Activated CD4-positive, alpha-beta T cell treated with anti-CD3 and anti-CD28 coated beads for 4 hours (primary cell): ENCODE results near the gene PRKCE.

Experiments used
- DNase-seq, 2 donors: peaks; one replicate each; pipeline ENCODE4 v3.0.0-alpha.2; 2020

Gene PRKCE

DNA sequence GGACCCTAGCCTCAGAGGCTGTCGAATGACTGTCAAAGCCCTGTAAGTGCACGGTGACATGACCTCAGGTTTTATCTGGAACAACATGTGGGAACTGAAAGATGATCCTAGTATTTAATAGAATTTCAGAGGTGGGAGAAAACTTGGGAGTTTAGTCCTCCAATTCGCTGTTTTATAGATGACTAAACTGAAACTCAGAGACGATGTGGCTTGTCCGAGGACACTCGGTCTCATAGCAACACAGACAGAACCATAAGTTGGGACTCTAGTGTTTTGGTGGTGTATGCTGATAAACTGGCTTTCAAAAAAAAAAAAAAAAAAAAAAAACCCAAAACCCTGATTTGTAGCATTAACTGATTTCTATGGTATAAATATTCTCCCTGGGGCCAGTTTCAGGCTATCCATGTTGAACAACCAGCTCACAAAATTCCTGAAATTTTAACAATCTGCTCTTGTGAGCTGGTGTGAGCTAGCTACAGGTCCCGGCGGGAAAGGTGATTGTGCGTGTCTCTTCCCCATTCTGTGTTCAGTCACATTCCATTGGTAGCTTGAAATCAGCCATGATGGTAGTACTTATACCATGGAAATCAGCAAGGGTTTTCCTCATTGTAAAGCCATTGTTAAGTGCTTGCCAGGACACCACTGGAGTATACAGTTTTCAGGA, 450.2 kb downstream of the PRKCE start:
- no peak for DNase-seq

DNA sequence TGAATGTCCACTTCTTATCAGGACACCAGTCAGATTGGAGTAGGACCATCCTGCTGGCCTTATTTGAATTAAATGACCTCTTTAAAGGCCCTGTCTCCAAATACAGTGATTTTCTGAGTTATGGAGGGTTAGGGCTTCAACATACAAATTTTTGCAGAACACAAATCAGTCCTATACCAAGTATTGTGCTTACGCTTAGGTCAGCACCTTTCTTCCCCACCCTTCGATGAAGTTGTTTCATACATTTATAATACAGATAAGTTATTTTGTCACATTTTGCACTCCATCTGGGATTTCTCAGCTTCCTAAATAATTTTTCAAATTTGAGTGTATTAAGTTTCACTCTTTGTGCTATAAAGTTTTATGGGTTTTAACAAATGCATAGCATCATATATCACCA, 455.2 kb downstream of the PRKCE start:
- DNase-seq, result no peak

DNA sequence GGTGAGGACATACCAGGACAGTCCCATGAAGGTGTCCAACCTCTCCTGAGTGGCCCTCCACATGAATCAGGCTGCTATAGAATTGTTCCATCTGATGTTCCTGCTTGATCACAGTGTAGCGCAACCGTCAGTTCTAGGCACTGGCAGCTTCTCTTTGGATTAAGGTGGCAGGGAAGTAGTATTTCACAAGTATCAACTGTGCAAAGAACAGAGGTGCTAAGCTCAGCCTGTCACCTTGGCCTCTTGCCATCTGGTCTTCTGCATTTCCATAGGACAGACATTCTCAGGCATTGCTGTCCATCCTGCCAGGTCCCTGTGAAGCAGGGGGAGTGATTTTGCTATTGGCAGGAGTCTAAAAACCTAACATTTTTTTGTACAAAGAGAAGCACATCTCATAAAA, 463.5 kb downstream of the PRKCE start:
- no peak for DNase-seq

DNA sequence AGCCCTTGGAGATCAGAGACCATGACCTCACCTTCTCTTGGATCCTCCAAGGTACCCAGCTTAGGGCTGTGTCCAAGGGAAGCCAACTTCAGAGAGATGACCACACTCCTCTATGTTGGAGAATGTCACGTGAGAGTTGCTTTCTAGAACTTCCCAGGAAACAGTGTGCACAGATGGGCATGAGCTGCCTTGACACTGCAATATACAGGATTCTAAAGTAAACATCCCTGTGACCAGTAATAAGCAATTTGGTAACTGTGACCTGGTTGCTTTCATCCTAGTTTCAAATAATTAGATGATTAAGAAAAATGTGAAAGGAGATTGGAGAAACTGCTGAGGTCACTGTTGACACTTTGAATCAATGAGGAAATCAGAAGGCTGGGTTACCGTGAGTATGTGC, 464.7 kb downstream of the PRKCE start:
- DNase-seq, result no peak

GRCh38 chr2:46116553-46116991, 465.1 kb downstream of the PRKCE start:
- DNase-seq, result no peak

DNA sequence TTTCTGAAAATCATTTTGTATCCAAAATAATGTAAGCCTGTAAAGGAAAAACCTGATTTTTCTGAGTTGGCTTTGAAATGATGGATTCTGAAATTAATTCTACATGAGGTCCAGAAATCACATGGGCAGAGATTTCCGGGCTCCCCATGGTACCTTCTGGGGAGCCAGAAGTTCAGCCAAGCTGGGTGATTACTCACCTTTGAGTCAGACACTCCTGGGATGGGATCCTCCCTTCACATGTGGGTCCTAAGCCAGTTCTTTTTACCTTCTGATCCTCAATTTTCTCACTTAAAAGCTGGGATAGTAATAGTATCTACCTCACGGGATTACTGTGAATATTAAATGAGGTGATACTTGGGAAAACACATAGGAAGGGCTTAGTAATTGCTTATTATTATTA, 465.9 kb downstream of the PRKCE start:
- no peak for DNase-seq

DNA sequence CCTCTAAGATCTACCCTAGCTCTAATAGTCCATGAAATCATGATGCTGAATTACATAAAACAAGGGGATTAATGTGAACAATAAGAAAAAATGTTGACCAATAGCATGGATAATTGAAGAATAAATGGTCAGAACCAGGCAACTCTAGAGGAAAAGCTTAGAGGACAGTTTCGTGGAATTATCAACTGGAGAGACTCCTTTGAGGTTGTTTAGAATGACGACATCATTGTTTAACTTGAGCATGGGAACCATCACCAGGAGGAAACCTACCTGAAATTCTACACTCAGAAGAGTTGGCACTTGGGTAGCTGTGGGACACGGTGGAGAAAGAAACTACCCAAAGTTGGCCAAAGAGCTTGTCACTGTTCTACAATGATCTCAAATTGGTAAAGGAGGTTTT, 466.5 kb downstream of the PRKCE start:
- DNase-seq, result no peak

GRCh38 chr2:46118656-46119371, 467.3 kb downstream of the PRKCE start:
- no peak for DNase-seq

DNA sequence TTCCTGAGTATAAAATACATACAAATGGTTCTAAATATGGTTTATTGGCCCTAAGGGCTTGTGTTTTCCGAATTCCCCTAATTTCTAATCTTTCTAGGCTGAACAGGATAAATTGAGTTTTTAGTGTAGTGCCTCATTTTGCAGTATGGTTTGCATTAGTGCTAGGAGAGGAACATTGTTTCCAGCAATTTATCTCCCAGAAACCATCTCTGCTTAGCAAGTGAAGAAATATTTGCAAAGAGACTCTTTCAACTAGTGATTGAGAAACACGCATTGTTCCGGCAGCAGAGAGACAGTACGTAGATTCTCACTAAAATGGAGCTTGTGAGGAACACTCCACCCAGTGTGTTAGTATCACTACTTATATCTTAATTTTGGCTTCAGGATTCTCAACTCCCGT, 468.0 kb downstream of the PRKCE start:
- DNase-seq, result no peak

DNA sequence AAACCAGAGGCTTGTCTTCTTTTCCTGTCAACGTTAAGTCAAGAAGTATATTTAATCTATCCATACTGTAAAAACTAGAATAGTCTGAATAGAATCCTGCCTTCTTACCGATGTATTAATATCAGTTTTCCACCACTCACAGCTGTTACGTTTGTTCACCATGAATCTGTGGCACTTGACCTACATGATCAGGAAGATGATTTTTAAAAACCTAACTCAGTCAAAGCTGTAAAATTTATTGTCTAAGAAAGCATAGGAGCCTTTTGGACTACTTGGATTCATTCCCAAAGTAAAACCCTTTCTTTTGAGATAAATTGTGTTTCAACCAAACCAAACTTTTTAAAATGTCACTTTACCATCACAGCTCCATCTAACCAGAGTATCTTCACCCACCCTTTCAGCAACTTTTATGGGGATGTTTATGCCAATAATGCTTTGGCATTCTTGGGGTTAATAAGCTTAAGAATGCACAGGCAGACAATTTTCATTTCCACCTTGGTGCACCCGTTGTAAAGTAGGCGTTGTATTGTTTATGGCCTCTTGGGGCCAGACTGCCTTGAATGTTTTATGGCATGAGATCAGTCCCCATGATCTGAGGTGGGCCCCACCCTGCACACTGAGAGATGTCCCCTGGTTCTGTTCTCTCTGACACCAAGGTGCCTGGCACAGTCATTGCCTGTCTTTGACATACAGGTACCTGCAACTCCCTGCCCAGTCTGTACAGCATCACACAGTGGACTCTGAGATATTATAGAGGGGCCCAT, 469.5 kb downstream of the PRKCE start:
- DNase-seq, result no peak

- DNase-seq, result no peak
These were observed 471.0 kb downstream of the PRKCE start for GRCh38 chr2:46122318-46122976.

GRCh38 chr2:46123013-46123412, 471.5 kb downstream of the PRKCE start:
- no peak for DNase-seq

DNA sequence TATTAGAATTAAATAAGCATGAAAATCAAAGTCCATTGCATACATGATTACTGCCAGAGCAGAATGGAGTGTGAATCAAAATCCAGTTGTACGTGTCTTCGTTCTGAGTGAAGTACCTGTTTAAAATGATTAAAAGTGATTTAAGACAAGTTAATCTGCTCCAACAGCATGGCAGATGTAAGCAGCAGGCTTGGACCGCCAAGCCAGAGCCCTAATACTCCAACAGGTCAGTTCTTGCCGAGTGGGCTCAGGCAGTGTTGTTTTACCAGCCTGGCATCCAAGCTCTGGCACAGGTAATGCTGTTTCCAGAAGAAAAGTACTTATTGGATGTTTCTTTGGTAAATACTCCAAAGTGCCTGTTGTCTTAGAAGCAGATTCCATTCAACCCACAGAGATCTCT, 474.3 kb downstream of the PRKCE start:
- DNase-seq, result no peak

GRCh38 chr2:46126571-46126970, 475.1 kb downstream of the PRKCE start:
- DNase-seq, result no peak

- no peak for DNase-seq
These were observed 475.7 kb downstream of the PRKCE start for GRCh38 chr2:46127176-46127575.

DNA sequence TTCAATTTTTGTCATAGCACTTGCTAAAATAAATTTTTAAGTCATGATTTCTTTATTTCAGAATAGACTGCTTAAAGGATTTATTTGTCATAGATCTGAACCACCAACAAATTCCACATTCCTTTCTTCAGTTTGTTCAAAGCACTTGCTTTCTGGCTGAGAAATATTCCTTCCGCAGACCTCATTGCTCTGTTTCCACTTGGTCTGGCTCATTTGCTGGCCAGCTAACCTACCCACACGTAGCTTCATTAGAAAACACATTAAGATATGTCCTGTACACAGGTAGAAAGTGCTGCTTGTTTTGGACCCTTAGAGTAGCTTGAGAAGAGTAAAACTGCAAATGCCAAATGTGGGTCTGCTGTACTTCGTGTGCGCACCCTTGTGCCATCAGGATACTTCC, 479.0 kb downstream of the PRKCE start:
- no peak for DNase-seq

DNA sequence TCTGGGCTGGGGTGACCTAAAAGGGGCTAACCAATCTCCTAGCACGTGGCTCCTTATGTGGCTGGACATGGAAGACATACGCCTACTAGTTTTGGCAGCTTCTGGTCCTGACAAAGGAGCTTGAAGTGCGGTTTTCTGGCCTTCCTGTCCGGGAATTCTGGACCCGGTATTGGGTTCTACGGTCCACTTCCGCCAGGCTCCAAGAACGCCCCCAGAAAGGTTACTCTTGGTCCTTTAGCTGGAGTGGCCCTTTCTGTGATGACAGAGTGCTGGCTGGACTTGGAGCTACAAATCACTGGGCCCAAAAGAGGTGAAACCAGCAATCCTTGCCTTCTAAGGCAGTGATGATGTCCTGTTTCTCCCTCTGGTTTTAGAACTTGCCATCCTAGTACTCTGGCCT, 481.5 kb downstream of the PRKCE start:
- no peak for DNase-seq

- DNase-seq, result no peak
These were observed 483.2 kb downstream of the PRKCE start for GRCh38 chr2:46134531-46135227.

GRCh38 chr2:46135228-46135855, 483.9 kb downstream of the PRKCE start:
- DNase-seq, result no peak

GRCh38 chr2:46135958-46136357, 484.5 kb downstream of the PRKCE start:
- DNase-seq, result no peak

DNA sequence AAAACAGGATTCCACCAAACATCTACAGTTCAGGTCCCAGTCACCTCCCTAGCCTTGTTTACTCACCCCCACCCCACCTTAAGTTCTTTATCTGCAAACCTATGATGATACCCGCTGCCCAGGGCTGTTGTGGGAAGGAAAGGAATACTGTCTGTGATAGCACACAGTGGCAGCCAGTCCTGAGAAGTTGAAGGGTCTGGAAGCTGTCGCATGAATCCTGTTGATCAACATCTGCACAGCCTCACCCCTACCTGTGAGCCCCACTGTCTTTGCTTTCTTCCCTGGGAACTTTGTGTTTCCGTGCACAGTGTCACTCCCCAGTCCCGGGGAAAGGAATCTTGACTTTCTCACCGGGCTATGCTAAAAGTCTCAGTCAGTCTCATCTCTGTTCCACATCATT, 485.0 kb downstream of the PRKCE start:
- no peak for DNase-seq

GRCh38 chr2:46136953-46137352, 485.5 kb downstream of the PRKCE start:
- DNase-seq, result no peak
